HG02938 (cell line): ENCODE measurements around the gene IL1RAP.
"Not testable (repeated sequence)": the region's sequence is repeated elsewhere in the genome, so short reads cannot be mapped to it uniquely, and the experiment has no call there.

Source experiments
- ATAC-seq: cut with Tn5 transposase; IDR thresholded peaks from one replicate; pipeline ENCODE4 v1.9.1; 2021; ENCODE audit warnings: mild to moderate bottlenecking, moderate library complexity; ENCODE audit not compliant: unreplicated experiment

The IL1RAP gene

GRCh38 chr3:190506271-190506670 lies 7.6 kb upstream of the IL1RAP start:
- no peak for ATAC-seq

GRCh38 chr3:190512666-190513065 lies 1.2 kb upstream of the IL1RAP start:
- ATAC-seq: no peak

GRCh38 chr3:190514413-190515153 lies 698 bp downstream of the IL1RAP start:
- no peak for ATAC-seq

GRCh38 chr3:190516416-190516815 lies 2.5 kb downstream of the IL1RAP start:
- no peak for ATAC-seq

- ATAC-seq: no peak
Observed at GRCh38 chr3:190517687-190518086, 3.8 kb downstream of the IL1RAP start.

GRCh38 chr3:190518531-190518930 lies 4.6 kb downstream of the IL1RAP start:
- not testable (repeated sequence) for ATAC-seq

- ATAC-seq: no peak
Observed at GRCh38 chr3:190519886-190520285, 6.0 kb downstream of the IL1RAP start.

- ATAC-seq: no peak
Observed at GRCh38 chr3:190521998-190522397, 8.1 kb downstream of the IL1RAP start.

- ATAC-seq: no peak
Observed at GRCh38 chr3:190522621-190523222, 8.8 kb downstream of the IL1RAP start.

GRCh38 chr3:190524942-190525341 lies 11.1 kb downstream of the IL1RAP start:
- no peak for ATAC-seq

GRCh38 chr3:190525634-190526033 lies 11.7 kb downstream of the IL1RAP start:
- no peak for ATAC-seq

- no peak for ATAC-seq
Observed at GRCh38 chr3:190526787-190527762, 13.2 kb downstream of the IL1RAP start.

- ATAC-seq: no peak
Observed at GRCh38 chr3:190528706-190529105, 14.8 kb downstream of the IL1RAP start.

- no peak for ATAC-seq
Observed at GRCh38 chr3:190531406-190531805, 17.5 kb downstream of the IL1RAP start.

- no peak for ATAC-seq
Observed at GRCh38 chr3:190532731-190533203, 18.9 kb downstream of the IL1RAP start.

- ATAC-seq: no peak
Observed at GRCh38 chr3:190533511-190534281, 19.8 kb downstream of the IL1RAP start.

GRCh38 chr3:190534386-190534785 lies 20.5 kb downstream of the IL1RAP start:
- ATAC-seq: no peak

- no peak for ATAC-seq
Observed at GRCh38 chr3:190534986-190535385, 21.1 kb downstream of the IL1RAP start.

- no peak for ATAC-seq
Observed at GRCh38 chr3:190537146-190537545, 23.3 kb downstream of the IL1RAP start.

- ATAC-seq: no peak
Observed at GRCh38 chr3:190538288-190538687, 24.4 kb downstream of the IL1RAP start.

GRCh38 chr3:190539526-190539925 lies 25.6 kb downstream of the IL1RAP start:
- no peak for ATAC-seq
